Fibroblast of the aortic adventitia (primary cell): Measurements from ENCODE around the gene HK3. TPM values are rescaled to one million over a fixed set of nuclear protein-coding genes. Genes with fewer than 3 reads are reported as not detected.

Experiments
- DNase-seq: peaks from one replicate; pipeline ENCODE4 v3.0.0-alpha.2; 2010; ENCODE audit warnings: low read depth
- H3K4me3 ChIP-seq: 2 replicates; pipeline ENCODE4 v1.5.1; 2011; ENCODE audit warnings: low read depth, mild to moderate bottlenecking, control low read depth, low read length, moderate library complexity
- total RNA-seq: library from RNA; depleted of rRNA; stranded (reverse); fragments of >200 nt; gene quantifications from 2 replicates; pipeline ENCODE4 v1.2.3, GENCODE V29; 2012; ENCODE audit warnings: low replicate concordance
- TF ChIP-seq, protein P1 (sequence below): IDR thresholded peaks from 2 replicates; pipeline ENCODE4 v1.5.1; 2011; ENCODE audit warnings: mild to moderate bottlenecking, low read length, control low read depth, inconsistent platforms; ENCODE audit not compliant: insufficient read depth

The HK3 gene
- total RNA-seq, 1 donor, result not detected

DNA sequence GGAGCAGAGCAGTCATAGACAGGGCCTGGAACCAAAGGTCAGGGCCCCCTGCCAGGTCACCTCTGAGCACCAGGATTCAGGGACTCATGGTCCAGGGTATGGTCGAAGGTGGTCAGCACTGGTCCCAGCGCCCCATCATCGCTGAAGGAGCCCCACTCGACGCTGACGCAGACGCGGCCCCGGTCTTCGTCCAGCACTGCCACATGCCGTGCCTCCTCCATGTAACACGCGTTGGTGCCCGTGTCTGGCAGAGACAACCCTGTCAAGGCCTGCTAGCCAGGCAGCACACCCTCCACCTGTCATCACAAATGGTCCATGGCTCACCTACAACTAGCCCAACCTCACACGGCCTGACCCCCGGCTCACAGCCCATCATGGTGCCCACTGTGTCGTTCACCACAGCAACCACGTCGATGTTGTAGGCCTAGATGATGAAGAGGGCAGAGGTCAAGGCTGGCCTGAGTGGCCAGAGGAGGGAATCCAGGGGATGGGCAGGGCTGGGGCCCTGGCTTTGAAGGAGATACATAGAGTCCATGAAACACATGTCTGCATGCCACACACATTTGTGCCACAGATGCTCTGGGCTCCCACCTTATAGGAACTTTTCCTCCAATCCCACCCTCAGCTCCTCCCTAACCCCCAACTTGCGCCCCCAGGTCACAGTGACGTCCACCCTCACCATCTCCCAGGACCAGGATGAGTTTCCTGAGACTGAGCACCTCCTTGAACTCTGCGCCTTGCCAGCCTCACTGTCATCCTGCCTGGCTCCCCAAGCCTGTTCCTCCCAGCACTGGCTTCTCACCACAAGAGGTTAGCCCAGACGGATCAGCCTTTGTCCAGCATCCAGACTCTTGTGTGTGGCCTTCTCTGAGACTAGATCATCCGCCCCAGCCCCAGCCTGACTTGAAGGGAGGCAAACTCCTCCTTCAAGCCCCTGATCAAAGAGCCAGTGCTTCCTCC is 9.5 kb downstream of the HK3 start:
- TF ChIP-seq, protein P1, sequence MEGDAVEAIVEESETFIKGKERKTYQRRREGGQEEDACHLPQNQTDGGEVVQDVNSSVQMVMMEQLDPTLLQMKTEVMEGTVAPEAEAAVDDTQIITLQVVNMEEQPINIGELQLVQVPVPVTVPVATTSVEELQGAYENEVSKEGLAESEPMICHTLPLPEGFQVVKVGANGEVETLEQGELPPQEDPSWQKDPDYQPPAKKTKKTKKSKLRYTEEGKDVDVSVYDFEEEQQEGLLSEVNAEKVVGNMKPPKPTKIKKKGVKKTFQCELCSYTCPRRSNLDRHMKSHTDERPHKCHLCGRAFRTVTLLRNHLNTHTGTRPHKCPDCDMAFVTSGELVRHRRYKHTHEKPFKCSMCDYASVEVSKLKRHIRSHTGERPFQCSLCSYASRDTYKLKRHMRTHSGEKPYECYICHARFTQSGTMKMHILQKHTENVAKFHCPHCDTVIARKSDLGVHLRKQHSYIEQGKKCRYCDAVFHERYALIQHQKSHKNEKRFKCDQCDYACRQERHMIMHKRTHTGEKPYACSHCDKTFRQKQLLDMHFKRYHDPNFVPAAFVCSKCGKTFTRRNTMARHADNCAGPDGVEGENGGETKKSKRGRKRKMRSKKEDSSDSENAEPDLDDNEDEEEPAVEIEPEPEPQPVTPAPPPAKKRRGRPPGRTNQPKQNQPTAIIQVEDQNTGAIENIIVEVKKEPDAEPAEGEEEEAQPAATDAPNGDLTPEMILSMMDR, result no peak
- no peak overlapping the region for H3K4me3 ChIP-seq
- DNase-seq, result no peak

DNA sequence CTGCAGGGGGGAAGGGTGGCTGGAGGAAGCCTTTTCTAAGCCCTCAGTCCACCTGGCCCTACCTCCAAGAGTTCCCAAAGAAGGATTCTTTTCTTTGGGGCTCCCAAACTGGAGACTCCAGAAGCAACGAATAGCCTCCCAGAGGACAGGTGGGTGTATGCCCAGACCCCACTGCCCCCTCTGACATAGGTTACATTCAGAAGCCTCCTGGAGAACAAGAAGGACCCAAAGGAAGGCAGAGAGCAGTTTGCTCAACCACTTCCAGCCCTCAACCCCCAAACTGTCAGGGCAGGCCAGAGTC is 10.3 kb downstream of the HK3 start:
- TF ChIP-seq, protein P1, result no peak
- H3K4me3 ChIP-seq, result no peak overlapping the region
- DNase-seq, result no peak

DNA sequence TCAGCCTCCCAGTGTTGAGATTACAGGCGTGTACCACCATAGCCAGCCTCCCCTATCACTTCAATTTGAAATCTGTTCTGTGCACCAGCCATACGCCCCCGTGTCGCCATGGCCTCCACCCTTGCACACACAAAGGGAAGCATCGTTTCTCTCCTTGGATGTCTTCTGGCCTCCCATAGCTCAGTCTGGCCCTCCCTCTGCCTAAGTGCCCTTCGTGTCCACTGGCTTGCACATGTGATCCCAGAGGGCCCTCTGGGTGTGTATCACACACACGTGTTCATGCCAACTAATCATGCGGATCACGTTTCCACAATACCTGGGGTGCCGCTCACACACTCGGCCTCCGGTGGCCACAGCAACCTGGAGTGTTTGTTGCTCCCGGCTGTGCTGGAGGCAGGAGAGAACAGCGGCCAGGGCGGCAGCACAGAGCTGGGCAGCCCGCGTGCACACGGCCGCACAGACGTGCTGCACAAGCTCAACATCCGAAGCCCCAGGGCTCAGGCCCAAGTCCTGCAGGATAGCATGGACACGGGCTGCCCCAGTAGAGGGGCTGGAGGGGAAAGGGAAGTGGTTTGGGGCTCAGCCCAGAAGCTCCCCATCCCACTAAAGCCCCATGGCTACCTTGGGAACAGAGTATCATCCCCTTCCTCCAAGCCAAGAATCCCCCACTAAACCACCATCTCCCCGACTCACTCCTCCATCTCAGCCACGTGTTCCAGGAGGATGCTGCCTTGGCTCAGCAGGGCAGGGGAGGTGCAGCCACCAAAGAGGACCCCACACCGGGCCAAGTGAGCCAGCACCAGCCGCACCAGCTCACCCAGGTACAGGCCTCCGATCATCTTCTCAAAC is 10.9 kb downstream of the HK3 start:
- TF ChIP-seq, protein P1, result no peak
- no peak for DNase-seq
- H3K4me3 ChIP-seq, result no peak overlapping the region

DNA sequence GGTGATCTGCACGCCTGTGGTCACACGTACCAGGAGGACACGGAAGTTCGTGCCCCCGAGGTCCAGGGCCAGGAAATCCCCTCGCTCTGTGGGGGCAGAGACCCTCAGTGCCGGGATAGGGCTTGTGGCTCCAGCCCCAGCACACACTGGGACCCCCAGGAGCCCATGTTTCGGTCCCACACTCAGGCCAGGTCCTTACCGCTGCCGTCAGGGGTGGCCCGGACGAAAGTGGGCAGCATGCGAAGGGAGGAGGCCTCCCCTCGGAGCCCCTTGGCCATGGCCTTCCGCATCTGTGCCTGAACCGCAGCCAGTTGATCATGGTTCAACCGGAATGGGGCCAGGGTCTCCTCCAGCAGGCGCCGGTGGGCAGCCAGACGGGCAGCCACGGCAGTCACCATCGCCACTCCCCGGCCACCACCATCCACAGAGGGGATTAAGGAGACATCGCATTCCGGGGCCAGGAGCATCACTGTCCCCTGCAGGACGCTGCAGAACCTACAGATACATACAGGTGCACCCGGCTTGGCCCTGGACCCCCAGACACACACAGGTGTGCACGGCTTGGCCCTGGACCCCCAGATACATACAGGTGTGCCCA is 11.8 kb downstream of the HK3 start:
- no peak overlapping the region for H3K4me3 ChIP-seq
- no peak for DNase-seq
- TF ChIP-seq, protein P1, result no peak

DNA sequence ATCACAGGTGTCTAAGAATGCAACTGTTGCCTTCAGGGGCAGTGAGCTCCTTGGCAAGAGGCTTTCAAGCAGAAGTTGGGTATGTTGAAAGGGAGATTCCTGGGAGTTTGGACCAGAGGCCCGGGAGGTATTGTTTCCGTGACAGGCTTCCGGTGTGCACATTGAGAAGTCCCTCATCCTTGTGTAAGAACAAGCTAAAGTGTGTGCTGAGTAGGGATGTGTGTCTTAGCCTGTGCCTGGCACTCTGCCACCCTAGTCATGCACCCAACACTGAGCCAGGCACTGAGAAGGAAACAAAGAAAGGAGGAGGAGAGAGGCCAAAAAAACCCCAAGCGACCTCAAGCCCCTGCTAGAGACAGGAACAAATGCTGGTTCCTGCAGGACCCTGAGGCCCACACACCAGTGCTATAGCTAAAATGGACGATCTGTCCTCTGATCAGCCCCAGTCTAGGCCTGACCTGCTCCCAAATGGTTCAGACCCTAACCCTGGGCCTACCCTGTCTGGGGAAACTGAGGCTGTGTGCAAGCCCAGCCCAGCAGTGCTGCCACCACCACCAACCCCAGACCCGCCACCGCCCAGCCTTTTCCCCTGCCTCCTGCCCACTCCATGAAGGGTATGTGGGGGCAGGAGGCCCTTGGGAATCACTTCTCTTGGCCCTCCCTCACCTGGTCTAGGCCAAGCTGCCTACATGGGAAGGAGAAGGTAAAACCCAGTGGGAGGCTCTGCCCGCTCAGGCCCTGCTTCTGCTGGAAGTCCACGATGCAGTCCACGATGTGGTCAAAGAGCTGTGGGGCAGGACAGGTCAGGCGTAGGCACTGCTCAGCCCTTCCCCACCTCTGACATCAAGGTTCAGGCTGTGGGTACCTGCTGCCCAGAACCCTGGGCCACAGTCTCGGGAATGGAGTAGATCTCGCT is 12.6 kb downstream of the HK3 start:
- TF ChIP-seq, protein P1, result no peak
- no peak for DNase-seq
- no peak overlapping the region for H3K4me3 ChIP-seq

DNA sequence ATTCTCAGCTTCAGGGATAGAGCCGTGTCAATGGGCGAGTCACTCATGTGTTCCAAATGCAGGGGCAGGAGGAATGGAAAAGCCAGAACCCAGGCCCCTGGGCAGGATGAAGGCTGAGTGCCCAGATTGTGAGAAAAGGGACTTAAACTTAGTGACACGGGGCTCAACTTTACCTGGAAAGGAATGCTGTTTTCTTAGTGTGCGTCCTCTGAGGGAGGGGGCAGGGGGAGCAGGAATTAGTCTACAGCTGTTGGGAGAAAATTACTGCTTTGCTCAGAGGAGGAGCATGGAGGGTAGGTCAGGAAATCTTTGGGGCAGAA is 14.6 kb downstream of the HK3 start:
- TF ChIP-seq, protein P1, result no peak
- DNase-seq, result no peak
- no peak overlapping the region for H3K4me3 ChIP-seq
